Ovary (tissue), 3 donors: ENCODE measurements around the gene ZNF284.

Source experiments
- EP300 ChIP-seq: sonication (generic); formaldehyde crosslinking; IDR thresholded peaks from one replicate; pipeline ENCODE4 v1.6.1; 2017; ENCODE audit warnings: antibody characterized with exemption
- POLR2A ChIP-seq: fragments of 450-650 bp; IDR thresholded peaks from one replicate; pipeline ENCODE4 v1.6.1; 2017; ENCODE audit warnings: antibody characterized with exemption, mild to moderate bottlenecking, moderate library complexity
- TF ChIP-seq, protein P1 (sequence below), 3 donors: fragments of 450-650 bp in 2 of 3; fragments of 200-600 bp in 1 of 3; IDR thresholded peaks; one replicate each; pipeline versions ENCODE4 v1.5.1 to v1.8.0; 2016 to 2022; ENCODE audit warnings: antibody characterized with exemption in 3 of 3, mild to moderate bottlenecking in 1 of 3
- donor health status: DM: no; HTN: no; CAD: no.

GRCh38 chr19:44066305-44066704 is 5.7 kb upstream of the ZNF284 start:
- TF ChIP-seq, protein P1, sequence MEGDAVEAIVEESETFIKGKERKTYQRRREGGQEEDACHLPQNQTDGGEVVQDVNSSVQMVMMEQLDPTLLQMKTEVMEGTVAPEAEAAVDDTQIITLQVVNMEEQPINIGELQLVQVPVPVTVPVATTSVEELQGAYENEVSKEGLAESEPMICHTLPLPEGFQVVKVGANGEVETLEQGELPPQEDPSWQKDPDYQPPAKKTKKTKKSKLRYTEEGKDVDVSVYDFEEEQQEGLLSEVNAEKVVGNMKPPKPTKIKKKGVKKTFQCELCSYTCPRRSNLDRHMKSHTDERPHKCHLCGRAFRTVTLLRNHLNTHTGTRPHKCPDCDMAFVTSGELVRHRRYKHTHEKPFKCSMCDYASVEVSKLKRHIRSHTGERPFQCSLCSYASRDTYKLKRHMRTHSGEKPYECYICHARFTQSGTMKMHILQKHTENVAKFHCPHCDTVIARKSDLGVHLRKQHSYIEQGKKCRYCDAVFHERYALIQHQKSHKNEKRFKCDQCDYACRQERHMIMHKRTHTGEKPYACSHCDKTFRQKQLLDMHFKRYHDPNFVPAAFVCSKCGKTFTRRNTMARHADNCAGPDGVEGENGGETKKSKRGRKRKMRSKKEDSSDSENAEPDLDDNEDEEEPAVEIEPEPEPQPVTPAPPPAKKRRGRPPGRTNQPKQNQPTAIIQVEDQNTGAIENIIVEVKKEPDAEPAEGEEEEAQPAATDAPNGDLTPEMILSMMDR (IDR thresholded peaks at IDR 0.05): no peak
- no peak for TF ChIP-seq EP300
- TF ChIP-seq POLR2A: no peak
